IMR-90 (cell line): Measurements from ENCODE around the gene TLCD1.

ENCODE experiments used
- POLR2A ChIP-seq: IDR thresholded peaks from 2 replicates; pipeline ENCODE4 v1.6.1; 2012; ENCODE audit warnings: mild to moderate bottlenecking, low read depth, low read length
- TF ChIP-seq, protein P1 (sequence below): conservative IDR thresholded peaks from 2 replicates; pipeline ENCODE4 v1.5.1; 2012; ENCODE audit warnings: mild to moderate bottlenecking, low read depth, low read length, improper control_type of control experiment

DNA sequence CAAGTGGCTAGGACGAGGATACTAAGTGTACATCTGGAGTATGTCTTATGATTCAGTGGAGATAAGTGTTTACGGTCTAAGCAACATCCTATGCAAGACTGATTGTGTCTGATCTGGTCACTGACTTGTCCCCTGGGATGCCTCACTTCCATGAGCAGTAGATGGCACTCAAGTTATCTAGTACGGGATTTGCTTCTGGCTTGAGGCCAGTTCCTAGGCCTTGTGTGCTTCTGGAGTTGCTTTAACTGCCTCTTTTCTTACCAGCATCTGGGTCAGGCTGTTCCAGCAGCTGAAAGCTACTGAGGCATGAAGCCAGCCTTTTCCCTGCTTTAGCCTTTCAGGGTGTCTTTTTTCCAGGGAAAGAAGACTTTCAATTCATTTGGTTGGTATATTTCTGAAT lies 41.1 kb downstream of the TLCD1 start:
- TF ChIP-seq, protein P1, sequence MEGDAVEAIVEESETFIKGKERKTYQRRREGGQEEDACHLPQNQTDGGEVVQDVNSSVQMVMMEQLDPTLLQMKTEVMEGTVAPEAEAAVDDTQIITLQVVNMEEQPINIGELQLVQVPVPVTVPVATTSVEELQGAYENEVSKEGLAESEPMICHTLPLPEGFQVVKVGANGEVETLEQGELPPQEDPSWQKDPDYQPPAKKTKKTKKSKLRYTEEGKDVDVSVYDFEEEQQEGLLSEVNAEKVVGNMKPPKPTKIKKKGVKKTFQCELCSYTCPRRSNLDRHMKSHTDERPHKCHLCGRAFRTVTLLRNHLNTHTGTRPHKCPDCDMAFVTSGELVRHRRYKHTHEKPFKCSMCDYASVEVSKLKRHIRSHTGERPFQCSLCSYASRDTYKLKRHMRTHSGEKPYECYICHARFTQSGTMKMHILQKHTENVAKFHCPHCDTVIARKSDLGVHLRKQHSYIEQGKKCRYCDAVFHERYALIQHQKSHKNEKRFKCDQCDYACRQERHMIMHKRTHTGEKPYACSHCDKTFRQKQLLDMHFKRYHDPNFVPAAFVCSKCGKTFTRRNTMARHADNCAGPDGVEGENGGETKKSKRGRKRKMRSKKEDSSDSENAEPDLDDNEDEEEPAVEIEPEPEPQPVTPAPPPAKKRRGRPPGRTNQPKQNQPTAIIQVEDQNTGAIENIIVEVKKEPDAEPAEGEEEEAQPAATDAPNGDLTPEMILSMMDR: no peak
- TF ChIP-seq POLR2A: no peak
